ENCODE data around the gene PIRT.

DNA sequence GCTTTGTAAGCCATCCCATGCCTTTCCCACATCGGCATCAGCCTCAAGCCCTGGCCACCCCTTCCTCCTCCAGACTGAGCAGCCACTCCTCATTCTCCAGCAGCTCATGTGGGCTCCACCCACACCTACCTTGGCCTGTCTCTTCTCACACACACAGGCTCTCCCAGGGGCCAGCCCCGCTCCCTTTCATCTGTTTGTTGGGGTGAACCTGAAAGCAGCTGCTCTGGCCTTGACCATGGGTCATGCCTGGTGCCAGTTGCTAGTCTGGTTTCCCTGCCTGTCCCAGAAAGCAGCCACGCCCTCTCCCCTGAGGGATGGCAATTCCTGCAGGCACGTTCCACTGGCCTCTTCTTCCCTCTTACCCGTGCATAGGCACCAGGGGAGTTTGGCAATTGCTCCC lies 22.6 kb downstream of the PIRT start:
- no peak for TF ChIP-seq POLR2A (IDR thresholded peaks at IDR 0.05)
- TF ChIP-seq, protein P1, sequence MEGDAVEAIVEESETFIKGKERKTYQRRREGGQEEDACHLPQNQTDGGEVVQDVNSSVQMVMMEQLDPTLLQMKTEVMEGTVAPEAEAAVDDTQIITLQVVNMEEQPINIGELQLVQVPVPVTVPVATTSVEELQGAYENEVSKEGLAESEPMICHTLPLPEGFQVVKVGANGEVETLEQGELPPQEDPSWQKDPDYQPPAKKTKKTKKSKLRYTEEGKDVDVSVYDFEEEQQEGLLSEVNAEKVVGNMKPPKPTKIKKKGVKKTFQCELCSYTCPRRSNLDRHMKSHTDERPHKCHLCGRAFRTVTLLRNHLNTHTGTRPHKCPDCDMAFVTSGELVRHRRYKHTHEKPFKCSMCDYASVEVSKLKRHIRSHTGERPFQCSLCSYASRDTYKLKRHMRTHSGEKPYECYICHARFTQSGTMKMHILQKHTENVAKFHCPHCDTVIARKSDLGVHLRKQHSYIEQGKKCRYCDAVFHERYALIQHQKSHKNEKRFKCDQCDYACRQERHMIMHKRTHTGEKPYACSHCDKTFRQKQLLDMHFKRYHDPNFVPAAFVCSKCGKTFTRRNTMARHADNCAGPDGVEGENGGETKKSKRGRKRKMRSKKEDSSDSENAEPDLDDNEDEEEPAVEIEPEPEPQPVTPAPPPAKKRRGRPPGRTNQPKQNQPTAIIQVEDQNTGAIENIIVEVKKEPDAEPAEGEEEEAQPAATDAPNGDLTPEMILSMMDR (IDR thresholded peaks at IDR 0.05), result no peak
